GM21367 (cell line): ENCODE results near the gene FFAR2.
"Not testable (repeated sequence)": the region's sequence is repeated elsewhere in the genome, so short reads cannot be mapped to it uniquely, and the experiment has no call there.

Experiments used
- ATAC-seq: cut with Tn5 transposase; IDR thresholded peaks from one replicate; pipeline ENCODE4 v1.9.1; 2021; ENCODE audit not compliant: unreplicated experiment

FFAR2 gene

GRCh38 chr19:35454663-35455062, 6.6 kb downstream of the FFAR2 start:
- no peak for ATAC-seq

DNA sequence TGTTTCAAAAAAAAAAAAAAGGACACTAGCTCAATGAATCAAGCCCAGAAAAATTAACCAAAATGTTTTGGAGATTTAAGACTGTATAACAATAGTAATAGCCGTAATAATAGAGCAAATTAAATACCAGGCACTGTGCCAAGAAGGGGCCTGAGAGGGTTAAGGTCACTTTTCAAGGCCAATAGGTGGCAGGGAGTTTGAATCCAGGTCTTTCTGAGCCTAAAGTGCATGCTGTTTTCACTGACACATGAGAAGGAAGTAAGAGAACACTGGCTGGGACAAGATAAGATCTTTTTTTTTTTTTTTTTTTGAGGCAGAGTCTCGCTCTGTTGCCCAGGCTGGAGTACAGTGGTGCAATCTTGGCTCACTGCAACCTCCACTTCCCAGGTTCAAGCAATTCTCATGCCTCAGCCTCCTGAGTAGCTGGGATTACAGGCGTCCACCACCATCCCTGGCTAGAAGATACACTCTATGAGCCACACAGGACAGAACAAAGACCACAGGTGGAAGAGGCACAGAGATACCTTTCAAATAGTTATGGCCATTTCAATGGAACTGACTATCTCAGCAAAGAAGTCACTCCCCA, 7.7 kb downstream of the FFAR2 start:
- ATAC-seq: no peak

DNA sequence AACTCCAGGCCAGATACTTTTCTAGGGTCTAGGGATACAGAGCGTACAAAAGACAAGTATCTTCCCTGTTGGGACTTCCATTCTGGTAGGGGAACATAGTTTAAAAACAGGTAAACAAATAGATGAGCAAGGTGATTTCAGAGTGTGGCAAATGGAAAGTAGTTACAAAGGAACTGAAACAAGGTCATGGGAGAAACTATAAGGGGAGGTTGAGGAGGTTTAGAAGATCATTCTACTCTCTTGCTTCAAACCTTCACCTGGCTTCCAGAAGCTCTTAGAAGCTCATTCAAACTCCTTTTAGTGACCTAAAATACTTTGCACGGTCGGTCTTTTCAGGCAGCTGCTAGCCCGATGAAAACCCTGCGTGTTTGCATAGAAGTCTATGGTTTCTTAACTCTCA, 9.1 kb downstream of the FFAR2 start:
- ATAC-seq: no peak

- no peak for ATAC-seq
Observed at GRCh38 chr19:35458192-35458591, 10.1 kb downstream of the FFAR2 start.

GRCh38 chr19:35458731-35459391, 10.8 kb downstream of the FFAR2 start:
- ATAC-seq: no peak

- ATAC-seq: no peak
Observed at GRCh38 chr19:35459414-35460082, 11.5 kb downstream of the FFAR2 start.

DNA sequence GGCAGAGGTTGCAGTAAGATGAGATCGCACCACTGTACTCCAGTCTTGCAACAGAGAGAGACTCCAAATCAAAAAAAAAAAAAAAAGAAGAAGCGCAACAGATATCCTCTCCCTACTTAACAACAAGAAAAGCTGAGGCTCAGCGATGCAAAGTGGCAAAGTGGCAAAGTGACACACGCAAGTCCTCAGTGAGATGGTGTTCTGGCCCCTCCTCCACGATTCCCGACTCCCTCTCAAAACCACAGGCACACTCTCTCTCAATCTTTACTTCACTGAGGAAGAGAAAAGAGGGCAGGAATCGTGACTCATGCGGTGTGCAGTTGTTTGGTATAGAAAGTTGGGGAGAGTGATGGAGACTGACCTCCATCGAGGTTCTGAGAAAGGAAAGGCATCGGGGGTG, 12.6 kb downstream of the FFAR2 start:
- no peak for ATAC-seq

DNA sequence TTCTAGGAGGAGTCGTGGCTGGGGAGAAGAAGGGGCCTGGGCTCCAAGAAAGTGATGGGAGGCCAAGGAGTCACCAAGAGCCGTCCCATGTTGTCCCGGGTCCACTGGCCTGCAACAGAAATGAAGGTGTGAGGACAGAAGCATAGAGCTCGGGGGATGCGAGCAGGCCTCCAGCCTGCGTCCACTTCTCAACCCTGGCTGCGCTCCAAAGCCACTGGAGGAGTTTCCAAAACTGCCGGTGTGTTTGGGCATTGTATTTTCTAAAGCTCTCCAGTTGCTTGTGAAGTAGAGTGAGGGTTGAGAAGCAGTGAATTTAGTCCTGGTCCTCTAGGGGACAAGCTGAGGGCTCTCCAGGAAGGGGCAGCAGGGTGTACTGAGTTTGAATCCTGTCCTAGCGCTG, 13.0 kb downstream of the FFAR2 start:
- ATAC-seq: no peak

- ATAC-seq: not testable (repeated sequence)
Observed at GRCh38 chr19:35461788-35462187, 13.7 kb downstream of the FFAR2 start.

DNA sequence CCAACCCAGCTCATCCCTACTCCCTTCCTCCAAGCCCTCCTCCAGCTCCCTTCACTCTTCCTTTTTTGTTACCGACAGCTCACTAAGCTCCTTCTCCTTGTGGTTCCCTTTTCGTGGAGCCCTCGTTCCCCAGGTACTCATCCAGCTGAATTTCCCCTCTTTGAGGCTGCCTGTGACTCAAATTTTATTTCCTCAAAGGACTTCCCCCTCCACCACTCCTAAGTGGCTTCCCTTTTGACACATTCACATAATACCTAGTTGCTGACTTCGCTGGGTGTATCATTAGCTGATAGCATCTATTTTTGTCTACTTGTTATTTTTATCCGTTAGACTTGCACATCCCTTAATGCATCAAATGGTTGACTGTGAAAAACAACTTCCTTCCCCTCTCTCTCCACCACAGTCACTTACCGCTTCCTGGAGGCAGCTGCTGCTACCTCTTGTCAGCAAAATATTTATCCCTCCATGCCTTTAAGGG, 14.5 kb downstream of the FFAR2 start:
- peak; percentile 48 for ATAC-seq

GRCh38 chr19:35462956-35463355, 14.9 kb downstream of the FFAR2 start:
- not testable (repeated sequence) for ATAC-seq

DNA sequence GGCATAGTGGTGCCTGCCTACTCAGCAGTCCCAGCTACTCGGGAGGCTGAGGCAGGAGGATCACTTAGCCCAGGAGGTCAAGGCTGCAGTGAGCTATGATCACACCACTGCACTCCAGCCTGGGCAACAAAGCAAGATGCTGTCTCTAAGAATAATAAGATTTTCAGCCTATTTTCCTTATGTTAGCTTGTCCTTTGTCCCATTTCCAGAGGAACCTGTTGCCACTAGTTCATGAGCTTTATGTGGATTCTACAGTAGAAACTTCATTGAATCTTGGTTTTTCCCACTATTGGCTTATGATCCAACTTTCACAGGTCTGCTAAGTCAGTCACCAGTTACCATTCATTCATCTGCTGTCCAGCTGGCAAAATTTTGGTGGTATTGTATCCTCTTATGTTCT, 18.2 kb downstream of the FFAR2 start:
- ATAC-seq: no peak

DNA sequence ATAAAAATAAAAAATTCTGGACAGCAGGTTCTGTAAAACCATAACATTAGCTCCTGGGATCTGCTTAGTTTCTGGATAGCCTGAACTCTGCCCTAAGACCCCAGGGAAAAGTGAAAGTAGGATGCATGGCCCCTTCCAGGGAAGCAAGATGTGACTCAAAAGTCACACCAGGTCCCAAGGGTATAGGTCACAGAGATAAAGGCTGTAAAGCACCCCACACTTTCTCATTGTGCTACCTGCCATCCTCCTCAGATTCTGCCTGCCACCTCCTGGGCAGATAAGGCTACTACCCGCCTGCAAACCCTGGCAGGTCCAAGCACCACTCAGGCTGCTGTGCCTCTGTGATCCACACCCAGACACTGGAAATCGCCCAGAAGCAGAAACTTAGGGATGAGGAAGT, 20.6 kb downstream of the FFAR2 start:
- ATAC-seq: no peak

- ATAC-seq: no peak
Observed at GRCh38 chr19:35470128-35470527, 22.1 kb downstream of the FFAR2 start.

DNA sequence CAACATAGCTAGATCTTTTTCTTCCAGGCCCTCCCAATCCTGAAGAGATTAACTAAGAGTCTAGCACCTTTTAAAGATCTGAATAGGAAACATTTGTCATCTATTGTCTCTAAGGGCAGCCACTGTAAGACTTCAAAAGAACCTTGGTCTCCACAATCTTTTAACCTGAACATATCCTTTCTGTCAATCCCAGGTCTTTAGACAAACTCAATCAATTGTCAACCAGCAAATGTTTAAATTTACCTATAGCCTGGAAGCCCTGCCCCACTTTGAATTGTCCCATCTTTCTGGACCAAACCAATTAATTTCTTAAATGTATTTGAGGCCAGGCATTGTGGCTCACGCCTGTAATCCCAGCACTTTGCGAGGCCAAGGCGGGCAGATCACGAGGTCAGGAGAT, 23.0 kb downstream of the FFAR2 start:
- ATAC-seq: not testable (repeated sequence)

DNA sequence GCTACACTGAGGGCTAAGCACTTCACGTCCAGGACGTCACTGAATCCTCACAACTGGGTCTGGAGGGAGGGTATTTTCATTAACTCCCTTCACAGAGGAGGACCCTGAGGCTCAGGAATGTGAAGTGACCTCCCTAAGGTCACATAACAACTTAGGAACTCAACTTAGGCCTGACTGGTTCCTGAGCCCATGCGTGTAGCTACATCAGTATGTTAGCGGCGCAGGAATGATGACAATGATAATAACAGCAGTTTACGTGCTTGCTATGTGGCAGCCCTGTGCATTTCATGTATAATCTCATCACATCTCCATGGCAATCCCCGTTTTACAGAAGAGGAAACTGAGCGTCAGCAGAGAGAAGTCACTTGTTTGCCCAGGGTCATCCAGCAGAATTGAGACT, 23.9 kb downstream of the FFAR2 start:
- ATAC-seq: no peak

- ATAC-seq: no peak
Observed at GRCh38 chr19:35474104-35474503, 26.0 kb downstream of the FFAR2 start.

DNA sequence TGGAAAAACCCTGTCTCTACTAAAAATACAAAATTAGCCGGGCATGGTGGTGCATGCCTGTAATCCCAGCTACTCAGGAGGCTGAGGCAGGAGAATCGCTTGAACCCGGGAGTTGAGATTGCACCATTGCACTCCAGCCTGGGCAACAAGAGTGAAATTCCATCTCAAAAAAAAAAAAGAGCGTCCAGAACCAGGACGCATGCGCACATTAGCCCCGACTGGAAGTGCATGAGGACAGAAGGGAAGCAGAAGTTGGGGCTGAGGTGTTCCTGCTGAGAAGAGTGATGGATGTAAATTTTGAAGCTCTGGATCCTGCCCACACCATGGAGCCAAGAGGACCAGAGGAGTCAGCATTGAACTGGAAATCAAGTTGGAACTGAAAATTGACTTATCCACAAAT, 26.5 kb downstream of the FFAR2 start:
- ATAC-seq: not testable (repeated sequence)

GRCh38 chr19:35476149-35476548, 28.1 kb downstream of the FFAR2 start:
- ATAC-seq: no peak

GRCh38 chr19:35478794-35479677, 31.0 kb downstream of the FFAR2 start:
- ATAC-seq: no peak

DNA sequence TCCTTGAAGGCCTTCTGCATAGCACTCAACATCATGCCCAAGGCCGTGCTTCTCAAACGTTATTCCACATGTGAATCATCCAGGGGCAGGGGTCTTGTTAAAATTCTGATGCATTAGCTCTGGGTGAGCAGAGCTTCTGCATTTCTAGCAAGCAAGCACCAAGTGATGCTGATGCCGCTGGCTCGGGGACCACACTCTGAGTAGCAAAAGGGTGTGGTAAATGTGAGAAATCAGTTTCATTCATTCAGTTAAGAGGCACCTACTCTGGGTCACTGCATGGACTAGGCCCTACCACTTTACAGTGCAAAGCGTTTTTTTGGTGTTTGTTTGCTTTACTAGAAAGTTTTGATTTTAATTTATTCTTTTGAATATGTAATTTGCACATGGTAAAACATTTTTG, 35.0 kb downstream of the FFAR2 start:
- no peak for ATAC-seq
